ENCODE data around the gene EOGT. TPM values are rescaled to one million over a fixed set of nuclear protein-coding genes. Genes with fewer than 3 reads are reported as not detected.

The EOGT gene
- total RNA-seq, 2 experiments from 2014 or later: 5.9 to 10.8 TPM

DNA sequence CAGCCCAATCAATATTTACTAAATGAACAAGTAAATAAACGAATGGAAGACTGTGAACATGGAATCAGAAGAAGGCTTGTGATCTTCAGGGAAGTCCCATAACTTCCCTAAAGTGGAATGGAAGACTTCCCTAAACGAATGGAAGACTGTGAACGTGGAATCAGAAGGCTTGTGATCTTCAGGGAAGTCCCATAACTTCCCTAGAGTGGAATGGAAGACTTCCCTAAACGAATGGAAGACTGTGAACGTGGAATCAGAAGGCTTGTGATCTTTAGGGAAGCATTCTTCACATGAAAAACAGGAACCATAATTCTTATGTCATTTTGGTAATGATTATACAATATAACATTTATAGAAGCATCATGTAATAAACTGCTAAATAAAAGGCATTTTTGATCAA lies 38.8 kb downstream of the EOGT start:
- H3K9me3 ChIP-seq (ENCODE audit: low read length): no peaks in the 10 kb centered on the region
- H2AFZ ChIP-seq (ENCODE audit: low read length): no peak overlapping the region
- H4K20me1 ChIP-seq (ENCODE audit: insufficient read depth, low read length): no peaks in the 10 kb centered on the region
- H3K4me1 ChIP-seq (ENCODE audit: insufficient read depth, low read length, poor library complexity, severe bottlenecking): no peaks in the 10 kb centered on the region
- ChIA-PET CTCF (ENCODE audit: unreplicated experiment) (no interaction called here), POLR2A (no interaction called here)
- DNase-seq (ENCODE audit: low spot score): no peak
- H3K4me2 ChIP-seq (ENCODE audit: low read length): no peak overlapping the region
- no peak overlapping the region for H3K27ac ChIP-seq (ENCODE audit: low read depth, low read length, poor library complexity, severe bottlenecking)
- TF ChIP-seq, protein P1, sequence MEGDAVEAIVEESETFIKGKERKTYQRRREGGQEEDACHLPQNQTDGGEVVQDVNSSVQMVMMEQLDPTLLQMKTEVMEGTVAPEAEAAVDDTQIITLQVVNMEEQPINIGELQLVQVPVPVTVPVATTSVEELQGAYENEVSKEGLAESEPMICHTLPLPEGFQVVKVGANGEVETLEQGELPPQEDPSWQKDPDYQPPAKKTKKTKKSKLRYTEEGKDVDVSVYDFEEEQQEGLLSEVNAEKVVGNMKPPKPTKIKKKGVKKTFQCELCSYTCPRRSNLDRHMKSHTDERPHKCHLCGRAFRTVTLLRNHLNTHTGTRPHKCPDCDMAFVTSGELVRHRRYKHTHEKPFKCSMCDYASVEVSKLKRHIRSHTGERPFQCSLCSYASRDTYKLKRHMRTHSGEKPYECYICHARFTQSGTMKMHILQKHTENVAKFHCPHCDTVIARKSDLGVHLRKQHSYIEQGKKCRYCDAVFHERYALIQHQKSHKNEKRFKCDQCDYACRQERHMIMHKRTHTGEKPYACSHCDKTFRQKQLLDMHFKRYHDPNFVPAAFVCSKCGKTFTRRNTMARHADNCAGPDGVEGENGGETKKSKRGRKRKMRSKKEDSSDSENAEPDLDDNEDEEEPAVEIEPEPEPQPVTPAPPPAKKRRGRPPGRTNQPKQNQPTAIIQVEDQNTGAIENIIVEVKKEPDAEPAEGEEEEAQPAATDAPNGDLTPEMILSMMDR (conservative IDR thresholded peaks at IDR 0.05; ENCODE audit: low read length): no peak
- no peak for TF ChIP-seq EZH2phosphoT487 (IDR thresholded peaks at IDR 0.05; ENCODE audit: borderline replicate concordance, low read depth, low read length)
- no TSS peak for BruUV-seq (replicated peaks)
- intact Hi-C loops (cut with micrococcal nuclease; ENCODE audit: unreplicated experiment): loop anchor here (5.0 kb wide), 1 partner anchor 82 kb away; no protein-coding TSS in a partner anchor
- no peaks in the 10 kb centered on the region for H3K36me3 ChIP-seq (ENCODE audit: insufficient read depth, low read length)
- no peaks in the 10 kb centered on the region for H3K79me2 ChIP-seq (ENCODE audit: insufficient read depth, low read depth, low read length)
- no peaks in the 10 kb centered on the region for H3K9me2 ChIP-seq (ENCODE audit: insufficient read depth, low read length)
- H3K4me3 ChIP-seq (ENCODE audit: low read depth, low read length, poor library complexity, severe bottlenecking): no peak overlapping the region

DNA sequence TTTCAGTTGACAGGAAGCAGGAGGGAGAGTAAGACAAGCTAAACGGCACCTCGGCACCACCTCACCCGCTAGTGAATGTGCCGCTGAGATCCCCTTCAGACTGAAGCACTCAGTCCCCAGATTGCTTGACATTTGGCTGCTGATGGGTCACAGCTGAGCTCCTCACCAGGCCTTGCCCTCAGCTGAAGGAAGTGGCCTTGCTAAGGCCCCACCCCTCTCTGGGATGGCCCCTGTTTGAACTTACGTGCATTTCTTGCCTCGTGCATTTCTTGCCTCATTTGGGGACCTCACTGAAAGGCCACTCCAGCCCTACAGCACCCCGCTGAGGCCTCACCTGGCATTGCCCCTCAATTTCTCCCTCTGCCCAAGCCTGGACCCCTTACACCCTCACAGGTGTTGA lies 39.8 kb downstream of the EOGT start:
- H3K27ac ChIP-seq (ENCODE audit: low read depth, low read length, poor library complexity, severe bottlenecking): no peak overlapping the region
- no peaks in the 10 kb centered on the region for H3K9me2 ChIP-seq (ENCODE audit: insufficient read depth, low read length)
- CTCF ChIA-PET (ENCODE audit: unreplicated experiment): no interaction called here
- BruUV-seq (replicated peaks): no TSS peak
- H3K36me3 ChIP-seq (ENCODE audit: insufficient read depth, low read length): no peaks in the 10 kb centered on the region
- no peaks in the 10 kb centered on the region for H3K9me3 ChIP-seq (ENCODE audit: low read length)
- H3K4me1 ChIP-seq (ENCODE audit: insufficient read depth, low read length, poor library complexity, severe bottlenecking): no peaks in the 10 kb centered on the region
- TF ChIP-seq, protein P1 (conservative IDR thresholded peaks at IDR 0.05; ENCODE audit: low read length): no peak
- no peak for TF ChIP-seq EZH2phosphoT487 (IDR thresholded peaks at IDR 0.05; ENCODE audit: borderline replicate concordance, low read depth, low read length)
- H3K4me2 ChIP-seq (ENCODE audit: low read length): no peak overlapping the region
- POLR2A ChIA-PET: no interaction called here
- no peak overlapping the region for H2AFZ ChIP-seq (ENCODE audit: low read length)
- DNase-seq (ENCODE audit: low spot score): no peak
- intact Hi-C loops (cut with micrococcal nuclease; ENCODE audit: unreplicated experiment): loop anchor here (5.0 kb wide), 1 partner anchor 81 kb away; no protein-coding TSS in a partner anchor
- H3K79me2 ChIP-seq (ENCODE audit: insufficient read depth, low read depth, low read length): no peaks in the 10 kb centered on the region
- H3K4me3 ChIP-seq (ENCODE audit: low read depth, low read length, poor library complexity, severe bottlenecking): no peak overlapping the region
- H4K20me1 ChIP-seq (ENCODE audit: insufficient read depth, low read length): no peaks in the 10 kb centered on the region

DNA sequence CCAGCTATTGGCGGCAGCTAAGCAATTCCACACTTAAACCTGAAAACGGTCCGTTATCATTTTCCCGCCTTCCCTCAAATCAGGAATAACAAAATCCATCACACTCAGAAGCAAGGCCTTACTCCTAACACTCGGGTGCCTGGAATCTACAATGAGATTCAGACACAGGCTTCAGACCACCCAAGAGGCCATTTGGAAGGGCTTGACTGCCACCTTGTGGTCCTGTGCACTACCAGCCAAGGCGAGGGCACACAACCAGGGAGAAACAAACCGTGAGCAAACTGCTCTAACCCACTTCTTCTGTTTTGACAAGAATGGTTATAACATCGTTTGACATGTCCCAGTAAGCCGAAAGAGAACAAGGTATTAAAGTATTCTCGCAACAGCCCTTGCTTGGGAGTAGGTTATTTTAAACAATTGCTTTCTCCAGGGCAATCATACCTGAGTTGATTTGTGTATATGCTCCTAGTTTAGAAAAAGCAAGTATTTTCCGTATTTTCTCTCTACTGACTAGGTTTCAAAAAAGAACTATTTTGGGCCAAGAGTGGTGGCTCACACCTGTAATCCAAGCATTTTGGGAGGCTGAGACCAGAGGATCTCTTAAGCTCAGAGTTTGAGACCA lies 41.0 kb downstream of the EOGT start:
- Histone ChIP-seq H3K4me3 (ENCODE audit: low read depth, low read length, poor library complexity, severe bottlenecking) (no peak overlapping the region), H4K20me1 (ENCODE audit: insufficient read depth, low read length) (no peaks in the 10 kb centered on the region), H3K4me1 (ENCODE audit: insufficient read depth, low read length, poor library complexity, severe bottlenecking) (no peaks in the 10 kb centered on the region), H3K36me3 (ENCODE audit: insufficient read depth, low read length) (no peaks in the 10 kb centered on the region), H2AFZ (ENCODE audit: low read length) (no peak overlapping the region), H3K79me2 (ENCODE audit: insufficient read depth, low read depth, low read length) (no peaks in the 10 kb centered on the region), H3K4me2 (ENCODE audit: low read length) (no peak overlapping the region), H3K27ac (ENCODE audit: low read depth, low read length, poor library complexity, severe bottlenecking) (no peak overlapping the region), H3K9me3 (ENCODE audit: low read length) (no peaks in the 10 kb centered on the region), H3K9me2 (ENCODE audit: insufficient read depth, low read length) (no peaks in the 10 kb centered on the region)
- POLR2A ChIA-PET: no interaction called here
- TF ChIP-seq, protein P1 (conservative IDR thresholded peaks at IDR 0.05; ENCODE audit: low read length): peak; percentile 86
- TF ChIP-seq EZH2phosphoT487 (IDR thresholded peaks at IDR 0.05; ENCODE audit: borderline replicate concordance, low read depth, low read length): no peak
- intact Hi-C loops (cut with micrococcal nuclease; ENCODE audit: unreplicated experiment): loop anchor here (5.0 kb wide), 1 partner anchor 80 kb away; no protein-coding TSS in a partner anchor
- BruUV-seq (replicated peaks): no TSS peak
- peak; percentile 62 for DNase-seq (ENCODE audit: low spot score)
- CTCF ChIA-PET (ENCODE audit: unreplicated experiment): no interaction called here
